Testis (tissue), 3 donors: Measurements from ENCODE around the gene HMX3. TPM values are rescaled to one million over a fixed set of nuclear protein-coding genes. Genes with fewer than 3 reads are reported as not detected.

Experiments used
- DNase-seq: peaks from one replicate; pipeline ENCODE4 v3.0.0-alpha.2; 2019
- H3K27ac ChIP-seq, 2 donors: fragments of 200-600 bp; sonication (generic); one replicate each; pipeline ENCODE4 v1.5.1; 2019
- H3K27me3 ChIP-seq: fragments of 200-600 bp; sonication (generic); one replicate; pipeline ENCODE4 v1.5.1; 2019
- H3K36me3 ChIP-seq: fragments of 200-600 bp; sonication (generic); one replicate; pipeline ENCODE4 v1.5.1; 2017; ENCODE audit warnings: low read depth; ENCODE audit errors: missing control alignments
- H3K4me1 ChIP-seq: fragments of 200-600 bp; sonication (generic); one replicate; pipeline ENCODE4 v1.5.1; 2019
- H3K4me3 ChIP-seq, 2 donors: fragments of 200-600 bp; sonication (generic); one replicate each; pipeline ENCODE4 v1.5.1; 2017 to 2019
- H3K9me3 ChIP-seq: fragments of 200-600 bp; sonication (generic); one replicate; pipeline ENCODE4 v1.5.1; 2017
- POLR2A ChIP-seq: fragments of 450-650 bp; IDR thresholded peaks from one replicate; pipeline ENCODE4 v1.6.1; 2017; ENCODE audit warnings: antibody characterized with exemption, mild to moderate bottlenecking, moderate library complexity
- WGBS, 2 donors: methylation state at CpG; one replicate each; pipeline ENCODE4 v1.1.5; 2018; 5-methylcytosine and 5-hydroxymethylcytosine counted together
- intact Hi-C: fragments of 100-400 bp; cut with DNase I; formaldehyde crosslinking; loops from one replicate; pipeline ENCODE4 v1.15.1; 2023; ENCODE audit warnings: low total_unique reads
- polyA plus RNA-seq: library from polyadenylated mRNA; stranded (reverse); fragments of 350-450 nt; fragmentation: Illumina TruSeq; extraction: RNeasy Lipid Tissue Mini Kit (QIAGEN cat#74804); gene quantifications from one replicate; pipeline ENCODE4 v1.2.3, GENCODE V29; 2014; ENCODE audit warnings: low read depth, low replicate concordance; ENCODE audit not compliant: insufficient read depth
- total RNA-seq, 2 donors: library from RNA; depleted of rRNA; stranded (reverse); fragments of >200 nt; gene quantifications; one replicate each; pipeline ENCODE4 v1.2.3, GENCODE V29; 2016
- TF ChIP-seq, protein P1 (sequence below), 3 experiments: fragments of 450-650 bp in 2 of 3; fragments of 200-600 bp in 1 of 3; sonication (generic) in 1 of 3; IDR thresholded peaks; one replicate each; pipeline ENCODE4 v1.5.1; 2016 to 2019; ENCODE audit warnings: antibody characterized with exemption in 3 of 3, mild to moderate bottlenecking in 2 of 3, moderate library complexity in 1 of 3

The HMX3 gene
- total and polyA plus RNA-seq, 3 donors from 2014 or later: 0.25 to 0.55 TPM; not detected in 1

DNA sequence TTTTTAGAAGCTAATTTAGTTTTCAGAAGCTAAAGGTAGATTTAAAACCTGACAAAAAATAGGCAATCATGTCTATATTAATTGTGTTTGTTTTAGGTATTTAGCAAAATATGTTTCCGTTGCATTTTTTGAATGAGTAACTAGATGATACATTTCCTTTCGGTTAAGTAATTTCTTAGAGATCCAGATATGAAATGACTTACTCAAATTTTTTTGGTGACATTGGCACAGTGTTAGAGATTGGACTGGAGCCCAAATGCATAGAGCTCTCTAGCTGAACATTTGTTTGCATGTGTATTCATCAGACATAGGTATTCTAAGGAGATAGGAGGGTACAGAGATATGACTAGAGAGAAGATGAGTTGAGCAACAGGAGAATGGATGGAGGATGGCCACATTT, 20.3 kb downstream of the HMX3 start:
- TF ChIP-seq, protein P1, sequence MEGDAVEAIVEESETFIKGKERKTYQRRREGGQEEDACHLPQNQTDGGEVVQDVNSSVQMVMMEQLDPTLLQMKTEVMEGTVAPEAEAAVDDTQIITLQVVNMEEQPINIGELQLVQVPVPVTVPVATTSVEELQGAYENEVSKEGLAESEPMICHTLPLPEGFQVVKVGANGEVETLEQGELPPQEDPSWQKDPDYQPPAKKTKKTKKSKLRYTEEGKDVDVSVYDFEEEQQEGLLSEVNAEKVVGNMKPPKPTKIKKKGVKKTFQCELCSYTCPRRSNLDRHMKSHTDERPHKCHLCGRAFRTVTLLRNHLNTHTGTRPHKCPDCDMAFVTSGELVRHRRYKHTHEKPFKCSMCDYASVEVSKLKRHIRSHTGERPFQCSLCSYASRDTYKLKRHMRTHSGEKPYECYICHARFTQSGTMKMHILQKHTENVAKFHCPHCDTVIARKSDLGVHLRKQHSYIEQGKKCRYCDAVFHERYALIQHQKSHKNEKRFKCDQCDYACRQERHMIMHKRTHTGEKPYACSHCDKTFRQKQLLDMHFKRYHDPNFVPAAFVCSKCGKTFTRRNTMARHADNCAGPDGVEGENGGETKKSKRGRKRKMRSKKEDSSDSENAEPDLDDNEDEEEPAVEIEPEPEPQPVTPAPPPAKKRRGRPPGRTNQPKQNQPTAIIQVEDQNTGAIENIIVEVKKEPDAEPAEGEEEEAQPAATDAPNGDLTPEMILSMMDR (IDR thresholded peaks at IDR 0.05): no peak
- no peak for TF ChIP-seq POLR2A
- no peak overlapping the region for H3K27ac ChIP-seq
- H3K4me3 ChIP-seq: no peak overlapping the region
- intact Hi-C loops: no loop called here
- no peaks in the 10 kb centered on the region for H3K36me3 ChIP-seq
- WGBS, 2 donors: 87 to 88% methylated on average over 2 of the region's 2 CpGs
- H3K9me3 ChIP-seq: no peaks in the 10 kb centered on the region
- DNase-seq: no peak
- no peaks in the 10 kb centered on the region for H3K27me3 ChIP-seq
- H3K4me1 ChIP-seq: peaks cover 10% of the 10 kb centered on the region

DNA sequence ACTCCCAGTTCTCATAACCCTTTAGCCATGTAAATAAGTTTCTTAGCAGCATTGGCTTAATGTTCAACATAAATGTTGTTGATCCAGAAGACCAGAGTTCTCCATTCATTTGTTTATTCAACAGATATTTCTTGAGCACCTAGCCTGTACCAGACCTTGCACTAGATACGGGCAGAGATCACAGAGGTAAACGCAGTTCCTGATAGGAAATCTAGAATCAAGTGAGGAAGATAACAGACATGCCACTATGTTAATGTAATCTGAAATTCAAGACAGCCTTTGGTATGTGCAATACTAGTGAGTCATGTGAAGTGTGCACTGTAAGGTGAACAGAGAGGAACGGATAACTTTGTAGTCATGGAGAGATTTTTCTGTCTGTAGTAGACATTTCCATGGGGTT, 21.4 kb downstream of the HMX3 start:
- no peaks in the 10 kb centered on the region for H3K9me3 ChIP-seq
- TF ChIP-seq POLR2A: no peak
- TF ChIP-seq, protein P1 (IDR thresholded peaks at IDR 0.05): no peak
- no peak for DNase-seq
- WGBS, 2 donors: 88 to 92% methylated on average over 3 of the region's 3 CpGs
- no peaks in the 10 kb centered on the region for H3K27me3 ChIP-seq
- H3K4me3 ChIP-seq: no peak overlapping the region
- H3K4me1 ChIP-seq: peaks cover 6% of the 10 kb centered on the region
- no peak overlapping the region for H3K27ac ChIP-seq
- intact Hi-C loops: no loop called here
- no peaks in the 10 kb centered on the region for H3K36me3 ChIP-seq

DNA sequence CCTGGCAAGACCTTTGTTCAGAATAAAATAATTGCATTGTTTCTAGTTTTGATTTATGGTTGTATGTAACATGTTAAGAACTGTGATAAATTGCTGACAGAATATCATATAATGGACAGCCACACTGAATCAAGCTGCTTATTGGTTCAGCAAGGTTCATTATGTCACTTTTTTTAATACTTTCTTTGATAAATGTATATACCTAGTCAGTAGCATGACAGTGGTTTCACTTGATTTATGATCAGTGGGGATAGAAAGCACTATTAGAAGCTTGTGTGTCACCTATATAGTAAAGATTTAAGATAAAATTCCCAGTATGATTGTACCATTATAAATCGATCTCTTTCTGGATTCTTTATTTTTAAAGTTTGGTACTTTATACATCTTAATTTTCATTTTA, 22.9 kb downstream of the HMX3 start:
- intact Hi-C loops: no loop called here
- H3K36me3 ChIP-seq: no peaks in the 10 kb centered on the region
- H3K4me3 ChIP-seq: no peak overlapping the region

DNA sequence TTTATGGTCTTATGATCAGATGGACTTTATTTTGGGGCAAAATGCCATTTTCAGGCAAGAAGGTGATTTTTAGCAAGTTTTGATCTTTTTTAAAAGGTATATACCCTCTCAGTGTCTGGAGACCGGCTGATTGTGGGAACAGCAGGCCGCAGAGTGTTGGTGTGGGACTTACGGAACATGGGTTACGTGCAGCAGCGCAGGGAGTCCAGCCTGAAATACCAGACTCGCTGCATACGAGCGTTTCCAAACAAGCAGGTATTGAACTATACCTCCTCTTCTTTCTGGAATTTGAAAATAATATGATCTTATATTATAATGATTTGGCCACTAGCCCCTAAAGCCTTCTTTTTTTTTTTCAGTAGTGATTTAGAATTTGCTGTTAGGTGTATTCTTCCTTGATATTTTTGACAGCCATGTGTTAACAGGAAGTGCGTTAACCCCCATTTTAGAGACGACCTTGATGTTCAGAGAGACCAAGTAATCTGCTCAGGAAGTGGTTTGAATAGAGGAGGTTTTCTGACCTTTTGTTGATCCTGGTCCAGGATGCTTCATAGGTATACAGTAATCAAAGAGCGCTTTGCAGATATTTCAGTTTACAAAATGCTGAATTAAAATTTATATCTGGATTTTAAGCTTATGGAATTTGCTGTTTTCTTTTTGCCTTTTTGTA, 24.7 kb downstream of the HMX3 start:
- 68 to 69% methylated on average over 11 of the region's 11 CpGs for WGBS, 2 donors
- TF ChIP-seq POLR2A: no peak
- TF ChIP-seq, protein P1 (IDR thresholded peaks at IDR 0.05): no peak
- DNase-seq: no peak
- Histone ChIP-seq H3K27ac (no peak overlapping the region), H3K4me3 (no peak overlapping the region), H3K4me1 (peaks cover under 1% of the 10 kb centered on the region), H3K27me3 (no peaks in the 10 kb centered on the region), H3K36me3 (no peaks in the 10 kb centered on the region), H3K9me3 (no peaks in the 10 kb centered on the region)
- intact Hi-C loops: no loop called here

More for the DNA sequence above, 22.9 kb downstream of the HMX3 start:
- Histone ChIP-seq H3K4me1 (peaks cover 6% of the 10 kb centered on the region), H3K27me3 (no peaks in the 10 kb centered on the region), H3K9me3 (no peaks in the 10 kb centered on the region), H3K27ac (no peak overlapping the region)
- no peak for DNase-seq
- 84 to 88% methylated on average over 1 of the region's 1 CpG for WGBS, 2 donors
- no peak for TF ChIP-seq POLR2A
- TF ChIP-seq, protein P1 (IDR thresholded peaks at IDR 0.05): no peak

DNA sequence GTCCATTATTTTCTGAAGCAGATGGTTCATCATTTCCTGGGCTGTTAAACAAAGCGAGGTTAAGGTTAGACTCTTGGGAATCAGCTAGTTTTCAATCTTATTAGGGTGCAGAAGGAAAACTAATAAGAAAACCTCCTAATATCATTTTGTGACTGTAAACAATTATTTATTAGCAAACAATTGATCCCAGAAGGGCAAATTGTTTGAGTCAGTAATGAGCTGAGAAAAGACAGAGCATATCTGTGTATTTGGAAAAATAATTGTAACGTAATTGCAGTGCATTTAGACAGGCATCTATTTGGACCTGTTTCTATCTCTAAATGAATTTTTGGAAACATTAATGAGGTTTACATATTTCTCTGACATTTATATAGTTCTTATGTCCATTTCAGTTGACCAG, 28.5 kb downstream of the HMX3 start:
- Histone ChIP-seq H3K36me3 (no peaks in the 10 kb centered on the region), H3K27ac (no peak overlapping the region)
- intact Hi-C loops: no loop called here

More for the DNA sequence above, 28.5 kb downstream of the HMX3 start:
- WGBS, 2 donors: 95 to 96% methylated on average over 2 of the region's 2 CpGs
- TF ChIP-seq POLR2A: no peak
- TF ChIP-seq, protein P1 (IDR thresholded peaks at IDR 0.05): no peak
- Histone ChIP-seq H3K4me3 (no peak overlapping the region), H3K4me1 (no peaks in the 10 kb centered on the region), H3K27me3 (no peaks in the 10 kb centered on the region), H3K9me3 (no peaks in the 10 kb centered on the region)
- DNase-seq: no peak
